CD4-positive, CD25-positive, alpha-beta regulatory T cell (primary cell): Measurements from ENCODE around the gene GSG1L. TPM values are rescaled to one million over a fixed set of nuclear protein-coding genes. Genes with fewer than 3 reads are reported as not detected.

Experiments
- ATAC-seq, 2 donors: fragments of 150-1000 bp; cut with Tn5 transposase; one replicate each; pipeline ENCODE4 v1.10.0; 2021; ENCODE audit warnings: low read depth in 2 of 2, moderate number of reproducible peaks in 2 of 2, moderate library complexity in 1 of 2
- DNase-seq, 3 donors: peaks; one replicate each; pipeline versions ENCODE4 v3.0.0 to v3.0.0-alpha.2; 2012 to 2022; ENCODE audit warnings: mixed read lengths in 1 of 3
- H3K27ac ChIP-seq: one replicate; pipeline ENCODE4 v1.7.0; 2013; ENCODE audit warnings: mild to moderate bottlenecking, low read length; ENCODE audit not compliant: insufficient read depth, poor library complexity, severe bottlenecking
- H3K27me3 ChIP-seq: one replicate; pipeline ENCODE4 v1.7.0; 2013; ENCODE audit warnings: low read length; ENCODE audit not compliant: control insufficient read depth, insufficient read depth
- H3K36me3 ChIP-seq: one replicate; pipeline ENCODE4 v1.7.0; 2013; ENCODE audit warnings: mild to moderate bottlenecking, low read length, moderate library complexity; ENCODE audit not compliant: control insufficient read depth, insufficient read depth
- H3K4me1 ChIP-seq: 2 replicates; pipeline ENCODE4 v1.7.0; 2013; ENCODE audit warnings: mild to moderate bottlenecking, low read length; ENCODE audit not compliant: insufficient read depth, control insufficient read depth, poor library complexity, severe bottlenecking
- H3K4me3 ChIP-seq: one replicate; pipeline ENCODE4 v1.7.0; 2013; ENCODE audit warnings: low read depth, mild to moderate bottlenecking, low read length, moderate library complexity
- H3K9me3 ChIP-seq, 2 experiments: 1 replicate in 1 of 2; 2 replicates in 1 of 2; pipeline ENCODE4 v1.7.0; 2013; ENCODE audit warnings: low read length in 2 of 2, mild to moderate bottlenecking in 1 of 2, moderate library complexity in 1 of 2; ENCODE audit not compliant: control insufficient read depth in 2 of 2
- H3K27ac Mint-ChIP-seq, 3 donors: one replicate each; pipeline ENCODE4 v1.8.0; 2020 to 2022; ENCODE audit warnings: mild to moderate bottlenecking in 3 of 3, mixed read lengths in 3 of 3, moderate library complexity in 2 of 3
- H3K27me3 Mint-ChIP-seq: one replicate; pipeline ENCODE4 v1.8.0; 2022; ENCODE audit warnings: mild to moderate bottlenecking, mixed read lengths
- H3K36me3 Mint-ChIP-seq: one replicate; pipeline ENCODE4 v1.8.0; 2020; ENCODE audit warnings: mixed read lengths
- H3K4me1 Mint-ChIP-seq, 4 donors: one replicate each; pipeline ENCODE4 v1.8.0; 2020 to 2022; ENCODE audit warnings: mixed read lengths in 4 of 4, mild to moderate bottlenecking in 1 of 4
- H3K4me3 Mint-ChIP-seq, 4 donors: one replicate each; pipeline ENCODE4 v1.8.0; 2020 to 2022; ENCODE audit warnings: mild to moderate bottlenecking in 4 of 4, mixed read lengths in 4 of 4, moderate library complexity in 3 of 4
- H3K9me3 Mint-ChIP-seq, 7 donors: one replicate each; pipeline ENCODE4 v1.8.0; 2020 to 2022; ENCODE audit warnings: mixed read lengths in 7 of 7, mild to moderate bottlenecking in 3 of 7, moderate library complexity in 2 of 7
- polyA plus RNA-seq, 4 donors: library from polyadenylated mRNA; unstranded; fragments of 300-500 nt; fragmentation: Illumina TruSeq; gene quantifications; one replicate each; pipeline ENCODE4 v1.2.3, GENCODE V29; 2021
- total RNA-seq: library from RNA; stranded (reverse); gene quantifications from one replicate; pipeline ENCODE4 v1.2.3, GENCODE V29; 2022

GSG1L gene
- total and polyA plus RNA-seq, 5 donors from 2014 or later, result 0.15 TPM; not detected in 4

GRCh38 chr16:27974896-27975540, 88.5 kb downstream of the GSG1L start:
- ATAC-seq, result no peak
- no peaks in the 10 kb centered on the region for H3K9me3 ChIP-seq
- no peaks in the 10 kb centered on the region for H3K36me3 ChIP-seq
- H3K27ac ChIP-seq, result no peak overlapping the region
- Mint-ChIP-seq H3K27me3 (peaks cover 10% of the 10 kb centered on the region), H3K9me3 (peaks cover 0 to 1% (median 0%) of the 10 kb centered on the region in 7 donors), H3K4me3 (no peak overlapping the region), H3K36me3 (no peaks in the 10 kb centered on the region), H3K27ac (no peak overlapping the region), H3K4me1 (peaks cover 0 to 5% (median 2%) of the 10 kb centered on the region in 4 donors)
- H3K4me1 ChIP-seq, result no peaks in the 10 kb centered on the region
- DNase-seq, result no peak
- no peaks in the 10 kb centered on the region for H3K27me3 ChIP-seq
- H3K4me3 ChIP-seq, result no peak overlapping the region

GRCh38 chr16:27973678-27974077, 89.8 kb downstream of the GSG1L start:
- no peak overlapping the region for H3K4me3 ChIP-seq
- H3K27ac ChIP-seq, result no peak overlapping the region
- no peak overlapping the region for H3K4me3 Mint-ChIP-seq
- ATAC-seq (no peak), DNase-seq (no peak)
- no peaks in the 10 kb centered on the region for H3K9me3 Mint-ChIP-seq
- peaks cover 2% of the 10 kb centered on the region for H3K27me3 ChIP-seq
- H3K9me3 ChIP-seq, result no peaks in the 10 kb centered on the region
- no peaks in the 10 kb centered on the region for H3K36me3 ChIP-seq
- peaks cover 0 to 5% (median 2%) of the 10 kb centered on the region in 4 donors for H3K4me1 Mint-ChIP-seq
- no peak overlapping the region for H3K27ac Mint-ChIP-seq
- H3K4me1 ChIP-seq, result no peaks in the 10 kb centered on the region
- H3K27me3 Mint-ChIP-seq, result peaks cover 10% of the 10 kb centered on the region
- H3K36me3 Mint-ChIP-seq, result no peaks in the 10 kb centered on the region

DNA sequence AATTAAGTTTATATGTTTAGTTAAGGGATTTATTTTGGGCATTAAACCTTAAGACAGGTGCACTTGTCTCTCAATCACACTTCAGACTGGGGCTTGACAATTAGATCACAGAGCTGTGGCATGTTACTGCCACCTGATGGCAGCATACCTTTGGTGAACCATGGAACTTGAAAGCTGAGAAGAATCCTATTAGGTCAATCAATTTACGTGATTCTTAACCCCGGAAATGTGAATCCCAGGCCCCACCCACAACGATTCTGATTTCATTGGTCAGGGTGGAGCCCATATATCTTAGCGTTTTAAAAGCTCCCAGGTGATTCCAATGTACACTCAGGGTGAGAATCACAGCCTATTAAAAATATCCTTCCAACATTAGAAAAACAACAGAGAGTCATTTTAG, 91.0 kb downstream of the GSG1L start:
- H3K4me1 Mint-ChIP-seq, result peaks cover 0 to 5% (median 2%) of the 10 kb centered on the region in 4 donors
- H3K27me3 ChIP-seq, result peaks cover 2% of the 10 kb centered on the region
- H3K36me3 ChIP-seq, result no peaks in the 10 kb centered on the region
- no peaks in the 10 kb centered on the region for H3K9me3 Mint-ChIP-seq
- peak in 1 of 2 donors; percentile 68 for ATAC-seq
- H3K4me1 ChIP-seq, result no peaks in the 10 kb centered on the region
- H3K36me3 Mint-ChIP-seq, result no peaks in the 10 kb centered on the region
- H3K27ac Mint-ChIP-seq, result peak overlapping the region in 1 of 3 donors; percentile 26
- DNase-seq, result peak; percentile 14 to 70 (median 35)
- no peak overlapping the region for H3K4me3 ChIP-seq
- peaks cover 13% of the 10 kb centered on the region for H3K27me3 Mint-ChIP-seq
- no peak overlapping the region for H3K27ac ChIP-seq
- no peaks in the 10 kb centered on the region for H3K9me3 ChIP-seq
- H3K4me3 Mint-ChIP-seq, result no peak overlapping the region

- no peak for DNase-seq
- Histone ChIP-seq H3K4me3 (no peak overlapping the region), H3K4me1 (no peaks in the 10 kb centered on the region), H3K27ac (no peak overlapping the region), H3K36me3 (no peaks in the 10 kb centered on the region), H3K9me3 (no peaks in the 10 kb centered on the region), H3K27me3 (peaks cover 2% of the 10 kb centered on the region)
- Mint-ChIP-seq H3K4me1 (peaks cover 0 to 5% (median 2%) of the 10 kb centered on the region in 4 donors), H3K36me3 (no peaks in the 10 kb centered on the region), H3K27ac (no peak overlapping the region), H3K27me3 (peaks cover 9% of the 10 kb centered on the region), H3K9me3 (peaks cover 0 to 4% (median 0%) of the 10 kb centered on the region in 7 donors), H3K4me3 (no peak overlapping the region)
- ATAC-seq, result no peak
Measured at GRCh38 chr16:27969574-27969973, 93.9 kb downstream of the GSG1L start.

DNA sequence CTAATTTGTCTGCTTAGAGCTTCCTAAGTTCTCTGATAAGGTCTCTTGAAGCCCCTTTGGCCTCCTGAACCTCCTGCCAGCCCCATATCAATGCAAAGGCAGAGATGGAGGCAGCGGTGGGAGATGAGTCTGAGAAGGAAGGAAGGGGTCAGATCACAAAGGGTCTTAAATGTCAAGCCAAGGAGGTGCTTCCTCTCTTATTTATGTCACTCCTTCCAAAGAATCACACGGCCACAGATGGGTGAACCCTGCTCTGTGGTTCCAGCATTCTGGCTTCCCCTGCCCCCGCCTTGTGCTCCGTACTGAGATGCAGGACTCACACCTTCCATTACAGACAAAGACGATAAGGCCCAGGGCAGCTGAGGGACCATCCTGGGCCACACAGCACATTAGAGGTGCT, 96.3 kb downstream of the GSG1L start:
- Mint-ChIP-seq H3K27ac (no peak overlapping the region), H3K4me3 (no peak overlapping the region), H3K27me3 (peaks cover 9% of the 10 kb centered on the region), H3K9me3 (peaks cover 0 to 4% (median 0%) of the 10 kb centered on the region in 7 donors), H3K4me1 (no peaks in the 10 kb centered on the region), H3K36me3 (no peaks in the 10 kb centered on the region)
- ATAC-seq, result no peak
- Histone ChIP-seq H3K4me3 (no peak overlapping the region), H3K27me3 (peaks cover 2% of the 10 kb centered on the region), H3K27ac (no peak overlapping the region), H3K9me3 (no peaks in the 10 kb centered on the region), H3K4me1 (no peaks in the 10 kb centered on the region), H3K36me3 (no peaks in the 10 kb centered on the region)
- no peak for DNase-seq

- Mint-ChIP-seq H3K4me3 (no peak overlapping the region), H3K27me3 (peaks cover 9% of the 10 kb centered on the region), H3K9me3 (peaks cover 0 to 4% (median 0%) of the 10 kb centered on the region in 7 donors), H3K4me1 (no peaks in the 10 kb centered on the region), H3K27ac (no peak overlapping the region), H3K36me3 (no peaks in the 10 kb centered on the region)
- no peaks in the 10 kb centered on the region for H3K36me3 ChIP-seq
- no peak overlapping the region for H3K4me3 ChIP-seq
- DNase-seq (no peak), ATAC-seq (no peak)
- no peaks in the 10 kb centered on the region for H3K9me3 ChIP-seq
- H3K27ac ChIP-seq, result no peak overlapping the region
- no peaks in the 10 kb centered on the region for H3K4me1 ChIP-seq
- peaks cover 2% of the 10 kb centered on the region for H3K27me3 ChIP-seq
Measured at GRCh38 chr16:27966756-27967155, 96.8 kb downstream of the GSG1L start.

DNA sequence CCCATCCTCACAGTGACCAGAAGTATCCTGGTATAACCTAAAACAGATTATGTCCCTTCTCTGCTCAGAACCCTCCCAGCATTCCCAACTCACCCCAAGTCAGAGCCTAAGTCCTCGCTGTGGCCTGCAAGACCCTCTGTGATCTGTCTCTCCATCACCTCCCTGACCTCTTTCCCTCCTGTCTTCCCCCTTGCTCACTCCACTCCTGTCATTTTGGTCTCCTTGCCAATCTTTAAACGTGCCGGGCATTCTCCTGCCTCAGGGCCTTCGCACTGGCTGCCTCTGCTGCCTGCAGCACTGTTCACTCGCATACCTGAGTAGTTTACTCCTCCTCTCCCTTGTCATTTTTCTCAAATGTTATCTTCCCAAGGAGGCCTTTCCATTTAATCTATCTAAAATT, 97.7 kb downstream of the GSG1L start:
- peaks cover 2% of the 10 kb centered on the region for H3K27me3 ChIP-seq
- Mint-ChIP-seq H3K27me3 (peaks cover 9% of the 10 kb centered on the region), H3K4me3 (no peak overlapping the region), H3K27ac (no peak overlapping the region), H3K4me1 (no peaks in the 10 kb centered on the region), H3K36me3 (no peaks in the 10 kb centered on the region), H3K9me3 (peaks cover 0 to 4% (median 0%) of the 10 kb centered on the region in 7 donors)
- no peak overlapping the region for H3K4me3 ChIP-seq
- H3K9me3 ChIP-seq, result no peaks in the 10 kb centered on the region
- ATAC-seq, result no peak
- DNase-seq, result no peak
- H3K27ac ChIP-seq, result no peak overlapping the region
- no peaks in the 10 kb centered on the region for H3K36me3 ChIP-seq
- H3K4me1 ChIP-seq, result no peaks in the 10 kb centered on the region

DNA sequence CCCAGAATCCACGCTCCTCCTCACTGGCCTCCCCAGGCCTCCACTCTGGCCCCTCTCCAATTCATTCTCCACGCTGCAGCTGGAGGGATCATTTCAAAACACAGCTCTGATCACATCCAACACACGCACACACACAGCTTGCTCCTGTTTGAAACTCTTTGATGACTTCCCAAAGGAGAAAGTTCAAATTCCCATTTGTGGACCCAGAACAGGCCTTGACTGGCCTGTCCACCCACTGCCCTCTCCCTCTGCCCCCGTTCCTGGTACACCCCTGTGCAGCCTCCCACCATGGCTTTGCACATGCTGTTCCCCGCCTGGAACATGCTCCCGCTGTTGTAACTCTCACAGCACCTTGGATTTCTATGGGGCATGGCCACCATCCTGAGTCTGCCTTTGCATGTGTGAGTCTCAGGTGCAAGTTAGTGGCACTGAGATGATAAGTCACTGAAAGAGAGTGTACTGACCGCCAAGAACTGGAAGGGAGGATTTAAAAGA, 100.0 kb downstream of the GSG1L start:
- DNase-seq, result no peak
- H3K27me3 ChIP-seq, result no peaks in the 10 kb centered on the region
- H3K27ac ChIP-seq, result no peak overlapping the region
- Mint-ChIP-seq H3K4me3 (no peak overlapping the region), H3K27ac (peak overlapping the region in 1 of 3 donors; percentile 74), H3K27me3 (peaks cover 1% of the 10 kb centered on the region), H3K4me1 (no peaks in the 10 kb centered on the region), H3K36me3 (no peaks in the 10 kb centered on the region), H3K9me3 (peaks cover 0 to 4% (median 0%) of the 10 kb centered on the region in 7 donors)
- ATAC-seq, result no peak
- no peaks in the 10 kb centered on the region for H3K4me1 ChIP-seq
- H3K9me3 ChIP-seq, result no peaks in the 10 kb centered on the region
- no peaks in the 10 kb centered on the region for H3K36me3 ChIP-seq
- no peak overlapping the region for H3K4me3 ChIP-seq
